Temporal lobe (tissue), 2 donors: Measurements from ENCODE around the gene COX18. TPM values are rescaled to one million over a fixed set of nuclear protein-coding genes. Genes with fewer than 3 reads are reported as not detected.

Experiments
- small RNA-seq: library from RNA; depleted of rRNA; stranded (forward); fragments of <200 nt; gene quantifications from one replicate; pipeline ENCODE3, GENCODE V24; 2014; ENCODE audit warnings: low replicate concordance
- total RNA-seq: library from RNA; depleted of rRNA; stranded (reverse); fragments of >200 nt; gene quantifications from one replicate; pipeline ENCODE4 v1.2.3, GENCODE V29; 2014

The COX18 gene
- total RNA-seq, 1 donor from 2014 or later = 17.2 TPM

Small RNA genes within 50 kb of the gene (small RNA-seq; reads per million reads assigned to genes)
- not detected for gene RNU6ATAC5P

Other genes starting within 250 kb of the COX18 start
- gene ANKRD17, start 189.1 kb upstream of the COX18 start, total RNA-seq = 73.3 TPM